ENCODE measurements around the gene SYCE3.

Gene SYCE3

DNA sequence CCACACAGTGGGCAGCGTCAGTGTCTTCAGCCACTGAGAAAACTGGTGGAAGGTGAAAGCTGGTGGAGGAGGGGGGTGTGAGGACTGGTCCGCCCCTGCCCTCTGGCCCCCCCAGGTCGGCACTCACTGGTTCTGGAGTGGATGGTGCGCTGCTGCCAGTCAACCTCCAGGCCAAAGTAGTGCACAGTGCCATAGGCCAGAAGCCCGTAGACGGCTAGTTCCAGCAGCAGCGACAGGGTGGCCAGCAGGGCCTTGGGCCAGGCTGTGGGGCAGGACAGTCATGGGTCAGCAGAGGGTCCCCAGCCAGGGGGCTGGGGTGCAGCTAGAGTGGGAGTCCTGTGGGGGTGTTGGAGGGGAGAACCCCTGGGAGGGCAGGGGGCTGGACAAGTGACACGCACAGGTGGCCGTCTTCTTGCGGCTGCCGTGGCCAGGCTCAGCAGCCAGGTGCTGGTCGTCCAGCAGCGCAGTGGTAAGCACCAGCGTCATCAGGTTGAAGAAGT is 57.4 kb downstream of the SYCE3 start:
- Mint-ChIP-seq H3K36me3 (ENCODE audit: low read depth) (peaks cover 3% of the 10 kb centered on the region), H3K4me1 (ENCODE audit: low read depth) (peaks cover 10% of the 10 kb centered on the region), H3K4me3 (peak overlapping the region; percentile 28), H3K27me3 (ENCODE audit: low read depth) (no peaks in the 10 kb centered on the region), H3K9me3 (no peaks in the 10 kb centered on the region), H3K27ac (no peak overlapping the region)

- no peaks in the 10 kb centered on the region for H3K9me3 Mint-ChIP-seq
- H3K36me3 Mint-ChIP-seq (ENCODE audit: low read depth) = peaks cover 3% of the 10 kb centered on the region
- no peak overlapping the region for H3K4me3 Mint-ChIP-seq
- no peaks in the 10 kb centered on the region for H3K27me3 Mint-ChIP-seq (ENCODE audit: low read depth)
- H3K4me1 Mint-ChIP-seq (ENCODE audit: low read depth) = peaks cover 9% of the 10 kb centered on the region
- no peak overlapping the region for H3K27ac Mint-ChIP-seq
Measured at GRCh38 chr22:50504369-50505211, 58.1 kb downstream of the SYCE3 start.

DNA sequence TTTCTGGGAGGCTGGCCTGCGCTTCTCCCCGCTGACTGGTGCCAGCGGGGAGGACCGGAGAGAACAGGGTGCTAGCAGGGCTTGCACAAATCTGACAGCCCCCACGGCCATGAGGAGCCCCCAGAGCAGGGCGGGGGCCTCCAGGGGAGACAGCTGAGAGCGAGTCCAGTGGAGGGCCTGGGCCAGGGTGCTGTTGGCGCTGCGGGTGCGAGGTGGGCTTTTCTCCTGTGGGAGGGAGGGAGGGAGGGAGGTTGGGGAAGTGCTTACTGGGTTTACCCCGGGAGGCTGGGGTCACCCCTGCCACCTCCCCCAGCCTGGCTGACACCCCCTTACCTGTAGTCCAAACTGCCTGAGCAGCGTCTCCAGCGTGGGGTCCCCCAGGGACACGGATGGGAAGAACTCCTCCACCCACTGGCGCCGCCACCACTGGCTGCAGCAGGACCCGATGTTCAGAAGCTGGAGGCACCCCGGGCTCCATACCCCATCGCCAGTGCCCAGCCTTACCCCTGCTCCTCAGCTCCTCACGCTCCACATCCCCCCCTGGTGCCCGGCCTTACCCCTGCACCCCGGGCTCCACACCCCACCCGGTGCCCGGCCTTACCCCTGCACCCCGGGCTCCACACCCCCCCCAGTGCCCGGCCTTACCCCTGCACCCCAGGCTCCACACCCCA is 59.1 kb downstream of the SYCE3 start:
- H3K4me1 Mint-ChIP-seq (ENCODE audit: low read depth) = peaks cover 2% of the 10 kb centered on the region
- H3K27ac Mint-ChIP-seq = no peak overlapping the region
- H3K27me3 Mint-ChIP-seq (ENCODE audit: low read depth) = no peaks in the 10 kb centered on the region
- H3K36me3 Mint-ChIP-seq (ENCODE audit: low read depth) = peaks cover 3% of the 10 kb centered on the region
- H3K4me3 Mint-ChIP-seq = no peak overlapping the region
- H3K9me3 Mint-ChIP-seq = no peaks in the 10 kb centered on the region

DNA sequence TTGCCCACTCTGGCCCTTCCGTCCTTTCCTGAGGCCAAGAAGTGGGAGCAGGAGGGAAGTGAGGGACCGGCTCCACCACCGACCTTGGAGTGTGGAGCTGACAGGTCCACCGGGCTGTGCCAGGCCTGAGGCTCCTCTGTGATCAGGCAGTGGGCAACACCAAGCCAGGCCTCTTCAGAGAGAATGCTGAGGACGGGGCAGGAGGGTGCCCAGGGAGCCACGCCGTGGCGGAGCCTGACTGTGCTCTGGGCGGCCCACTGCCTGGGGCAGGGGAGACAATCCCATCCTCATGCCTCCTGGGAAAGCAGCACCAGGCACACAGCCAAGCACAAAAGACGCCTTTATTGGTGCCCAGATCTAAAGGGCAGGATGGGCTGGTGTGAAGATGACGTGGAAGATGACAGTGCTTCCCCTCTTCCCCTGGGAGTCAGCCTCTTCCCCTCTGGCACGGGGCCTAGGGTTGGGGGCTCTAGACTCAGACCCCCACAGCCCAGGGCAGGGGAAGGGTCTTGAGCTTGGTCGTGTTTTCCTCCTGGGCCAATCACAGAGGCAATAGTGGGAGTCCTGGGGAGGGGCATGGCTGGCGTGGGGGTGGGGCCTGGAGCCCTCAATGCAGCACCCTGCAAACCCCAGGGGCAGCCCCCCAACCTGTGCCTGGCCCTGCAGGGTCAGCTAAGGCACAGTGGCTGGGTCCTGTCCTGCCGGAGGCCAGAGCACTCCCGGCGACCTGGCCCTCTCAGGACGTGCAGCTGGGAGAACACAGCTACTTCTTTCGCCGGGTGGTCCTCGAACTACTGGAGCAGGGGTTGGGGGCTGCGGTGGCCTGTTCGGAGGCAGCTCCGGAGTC is 59.9 kb downstream of the SYCE3 start:
- Mint-ChIP-seq H3K27me3 (ENCODE audit: low read depth) (peaks cover 2% of the 10 kb centered on the region), H3K36me3 (ENCODE audit: low read depth) (peaks cover 3% of the 10 kb centered on the region), H3K27ac (no peak overlapping the region), H3K9me3 (no peaks in the 10 kb centered on the region), H3K4me1 (ENCODE audit: low read depth) (peaks cover 6% of the 10 kb centered on the region), H3K4me3 (no peak overlapping the region)

DNA sequence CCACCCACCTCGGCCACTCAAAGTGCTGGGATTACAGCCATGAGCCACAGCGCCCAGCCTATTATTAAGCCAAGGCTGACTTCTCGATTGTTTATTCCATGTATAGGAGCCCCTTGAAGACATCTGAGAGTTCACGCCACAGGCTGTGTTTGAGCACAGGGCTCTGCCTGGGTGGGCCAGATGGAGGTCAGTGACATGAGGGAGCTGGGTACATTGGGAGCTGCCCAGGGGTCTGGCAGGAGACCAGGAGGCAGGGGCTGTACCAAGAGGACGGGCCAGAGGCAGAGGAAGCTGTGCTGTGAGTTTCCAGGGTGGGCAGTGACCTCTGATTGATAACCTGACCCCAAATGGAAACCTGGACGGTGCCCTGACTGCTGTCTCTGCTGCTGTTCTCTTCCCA is 60.6 kb downstream of the SYCE3 start:
- Mint-ChIP-seq H3K9me3 (no peaks in the 10 kb centered on the region), H3K27ac (no peak overlapping the region), H3K4me3 (no peak overlapping the region), H3K4me1 (ENCODE audit: low read depth) (peaks cover 6% of the 10 kb centered on the region), H3K27me3 (ENCODE audit: low read depth) (peaks cover 4% of the 10 kb centered on the region), H3K36me3 (ENCODE audit: low read depth) (no peaks in the 10 kb centered on the region)
